ENCODE measurements around the gene TYW1B.
"Not testable (repeated sequence)": the region's sequence is repeated elsewhere in the genome, so short reads cannot be mapped to it uniquely, and the experiment has no call there.

Gene TYW1B, protein sequence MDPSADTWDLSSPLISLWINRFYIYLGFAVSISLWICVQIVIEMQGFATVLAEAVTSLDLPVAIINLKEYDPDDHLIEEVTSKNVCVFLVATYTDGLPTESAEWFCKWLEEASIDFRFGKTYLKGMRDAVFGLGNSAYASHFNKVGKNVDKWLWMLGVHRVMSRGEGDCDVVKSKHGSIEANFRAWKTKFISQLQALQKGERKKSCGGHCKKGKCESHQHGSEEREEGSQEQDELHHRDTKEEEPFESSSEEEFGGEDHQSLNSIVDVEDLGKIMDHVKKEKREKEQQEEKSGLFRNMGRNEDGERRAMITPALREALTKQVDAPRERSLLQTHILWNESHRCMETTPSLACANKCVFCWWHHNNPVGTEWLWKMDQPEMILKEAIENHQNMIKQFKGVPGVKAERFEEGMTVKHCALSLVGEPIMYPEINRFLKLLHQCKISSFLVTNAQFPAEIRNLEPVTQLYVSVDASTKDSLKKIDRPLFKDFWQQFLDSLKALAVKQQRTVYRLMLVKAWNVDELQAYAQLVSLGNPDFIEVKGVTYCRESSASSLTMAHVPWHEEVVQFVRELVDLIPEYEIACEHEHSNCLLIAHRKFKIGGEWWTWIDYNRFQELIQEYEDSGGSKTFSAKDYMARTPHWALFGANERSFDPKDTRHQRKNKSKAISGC

DNA sequence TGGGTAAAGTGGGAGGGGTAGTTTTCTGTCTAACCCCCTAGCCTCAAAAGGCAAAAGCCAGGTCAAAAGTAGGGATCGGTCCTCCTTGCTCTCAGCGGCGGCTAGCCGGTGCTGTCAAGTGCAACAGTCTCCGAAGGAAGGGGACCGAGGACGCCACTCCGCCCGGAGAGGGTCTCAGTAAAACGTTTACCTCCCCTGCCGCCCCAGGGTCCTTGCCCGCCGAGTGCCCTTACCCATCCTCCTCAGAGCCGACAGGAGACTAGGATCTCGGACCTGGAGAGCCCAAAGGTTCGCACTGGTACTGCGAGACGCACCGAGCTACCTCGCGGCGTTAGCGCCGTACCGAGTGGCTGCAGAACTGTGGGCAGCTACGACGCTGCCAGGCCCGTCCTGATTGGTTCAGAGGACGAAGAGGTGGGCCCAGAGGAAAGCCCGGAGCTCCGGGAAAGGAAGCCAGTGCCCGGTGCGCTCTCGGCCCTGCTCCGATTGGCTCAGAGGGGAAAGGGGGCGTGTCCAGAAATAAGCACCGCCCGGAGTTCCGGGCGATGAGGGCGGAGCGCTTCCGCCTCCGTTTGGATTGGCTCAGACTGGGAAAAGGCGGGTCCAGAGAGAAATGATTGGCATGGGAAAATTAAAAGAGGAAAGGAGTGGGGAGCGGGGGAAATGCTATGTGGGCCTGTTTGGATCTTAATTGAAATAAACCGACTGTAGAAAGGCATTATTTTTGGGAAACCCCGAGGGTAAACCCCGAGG, at the start of gene TYW1B:
Gene TYW1B, minus strand, starts transcription at position 362 of the 753 bp plus-strand sequence. Its CDS starts 125 bp downstream, at position 237.
- DNase-seq: peak; percentile 94

DNA sequence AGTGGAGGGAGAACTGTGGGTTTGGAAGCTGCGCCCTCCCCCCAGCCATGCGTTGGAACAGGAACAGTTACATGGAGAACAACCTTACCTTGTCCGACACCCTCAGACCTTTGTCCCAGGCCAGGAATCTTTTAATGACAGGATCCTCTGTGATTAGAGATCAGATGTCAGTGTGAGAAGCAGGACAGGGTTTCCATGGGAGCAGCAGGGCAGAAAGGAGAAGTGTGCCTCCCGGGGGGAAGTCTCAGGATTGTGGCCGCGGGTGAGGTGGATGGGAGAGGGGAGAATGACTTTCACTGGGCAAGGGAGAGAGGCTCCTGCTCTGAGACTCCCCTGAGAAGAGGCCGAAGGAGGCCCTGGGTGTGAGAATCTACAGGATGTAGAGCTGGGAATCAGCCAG, 39.6 kb upstream of the TYW1B start:
- DNase-seq: not testable (repeated sequence)

DNA sequence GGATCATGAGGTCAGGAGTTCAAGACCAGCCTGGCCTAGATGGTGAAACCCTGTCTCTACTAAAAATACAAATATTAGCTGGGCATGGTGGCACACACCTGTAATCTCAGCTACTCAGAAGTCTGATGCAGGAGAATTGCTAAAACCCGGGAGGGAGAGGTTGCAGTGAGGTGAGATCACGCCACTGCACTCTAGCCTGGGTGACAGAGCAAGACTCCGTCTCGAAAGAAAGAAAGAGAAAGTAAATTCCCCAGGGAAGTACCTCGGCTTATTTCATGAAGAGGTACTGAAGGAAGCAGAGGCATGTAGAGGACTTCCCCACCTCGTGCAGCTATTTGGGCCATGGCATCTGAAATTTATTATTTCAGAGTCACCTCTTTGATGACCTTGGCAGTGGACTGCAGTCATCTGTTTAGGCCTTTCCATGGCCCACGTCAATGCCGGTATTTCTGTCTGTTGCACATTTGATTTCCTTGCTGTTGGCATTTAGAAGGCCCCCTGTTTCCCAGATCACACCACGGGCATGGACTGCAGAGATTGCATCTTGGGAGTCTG, 30.9 kb upstream of the TYW1B start:
- not testable (repeated sequence) for DNase-seq

DNA sequence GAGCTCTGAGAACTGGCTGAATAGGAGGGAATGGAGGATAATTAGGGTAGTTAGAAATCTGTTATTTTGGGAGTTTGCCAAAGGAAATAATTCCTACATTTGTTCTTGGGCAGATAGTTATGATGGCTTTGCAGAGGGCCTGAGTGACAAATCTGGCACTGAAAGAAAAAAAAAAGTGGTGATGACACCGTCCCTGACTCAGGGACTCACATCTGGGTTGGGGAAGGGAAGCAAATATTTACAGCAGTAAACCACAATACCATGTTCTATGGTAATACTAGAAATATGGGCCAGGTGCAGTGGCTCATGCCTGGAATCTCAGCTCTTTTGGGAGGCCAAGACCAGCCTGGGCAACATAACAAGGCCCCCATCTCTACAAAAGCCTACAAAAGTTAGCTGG, 29.9 kb upstream of the TYW1B start:
- not testable (repeated sequence) for DNase-seq

DNA sequence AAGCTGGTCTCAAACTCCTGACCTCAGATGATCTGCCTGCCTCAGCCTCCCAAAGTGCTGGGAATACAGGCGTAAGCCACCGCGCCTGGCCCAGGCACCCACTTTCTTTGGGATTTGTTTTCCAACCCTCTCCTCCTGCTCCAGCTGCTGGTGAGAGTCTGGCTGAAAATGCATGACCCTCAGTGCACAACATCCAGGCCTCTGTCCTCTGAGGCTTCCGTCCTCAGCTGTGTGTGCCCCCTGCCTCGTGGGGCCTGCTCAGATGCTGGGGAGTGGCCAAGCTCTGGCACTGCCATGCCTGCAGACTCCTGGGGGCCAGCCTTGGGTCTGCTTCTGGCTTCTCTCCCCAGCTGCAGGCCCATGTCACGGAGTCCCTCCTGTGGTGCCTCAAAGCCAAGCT, 27.3 kb upstream of the TYW1B start:
- DNase-seq: not testable (repeated sequence)

DNA sequence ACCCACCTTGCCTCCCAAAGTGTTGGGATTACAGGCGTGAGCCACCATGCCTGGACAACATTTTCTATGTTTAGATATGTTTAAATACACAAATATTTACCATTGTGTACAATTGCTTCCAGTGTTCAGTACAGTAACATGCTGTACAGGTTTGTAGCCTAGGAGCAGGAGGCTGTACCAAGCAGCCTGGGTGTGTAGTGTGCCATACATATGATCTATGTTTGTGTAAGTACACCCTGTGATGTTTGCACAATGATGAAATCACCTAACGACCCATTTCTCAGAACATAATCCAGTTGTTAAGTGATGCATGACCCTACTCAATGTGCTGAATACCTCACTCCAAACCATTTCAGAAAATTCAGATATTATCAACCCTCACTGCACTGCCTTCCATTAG, 24.9 kb upstream of the TYW1B start:
- DNase-seq: not testable (repeated sequence)

DNA sequence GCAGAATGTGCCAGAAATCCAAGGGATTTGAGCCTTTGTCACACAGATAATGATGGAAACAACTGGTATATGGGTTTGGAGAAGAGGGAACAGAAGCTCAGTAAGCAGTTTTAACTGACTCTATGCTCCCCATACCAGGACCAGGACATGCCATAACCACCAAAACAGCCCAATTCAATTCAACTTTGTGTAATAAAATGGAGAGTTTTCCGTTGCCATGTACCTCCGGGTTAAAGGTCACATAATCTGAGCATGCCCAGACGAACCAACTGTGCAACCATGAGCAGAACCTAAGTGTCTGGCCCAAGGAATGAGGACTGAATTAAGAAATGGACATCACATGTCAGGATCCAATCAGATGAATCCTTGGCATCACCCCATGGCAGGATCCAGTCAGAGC, 22.7 kb upstream of the TYW1B start:
- not testable (repeated sequence) for DNase-seq

DNA sequence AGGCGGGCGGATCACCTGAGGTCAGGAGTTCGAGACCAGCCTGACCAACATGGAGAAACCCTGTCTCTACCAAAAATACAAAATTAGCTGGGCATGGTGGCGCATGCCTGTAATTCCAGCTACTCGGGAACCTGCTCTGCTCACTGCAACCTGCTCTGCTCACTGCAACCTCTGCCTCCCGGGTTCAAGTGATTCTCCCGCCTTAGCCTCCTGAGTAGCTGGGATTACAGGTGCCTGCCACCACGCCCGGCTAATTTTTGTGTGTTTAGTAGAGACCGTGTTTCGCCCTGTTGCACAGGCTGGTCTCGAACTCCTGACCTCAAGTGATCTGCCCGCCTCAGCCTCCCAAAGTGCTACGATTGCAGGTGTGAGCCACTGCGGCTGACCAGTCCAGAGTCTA, 16.1 kb upstream of the TYW1B start:
- not testable (repeated sequence) for DNase-seq

DNA sequence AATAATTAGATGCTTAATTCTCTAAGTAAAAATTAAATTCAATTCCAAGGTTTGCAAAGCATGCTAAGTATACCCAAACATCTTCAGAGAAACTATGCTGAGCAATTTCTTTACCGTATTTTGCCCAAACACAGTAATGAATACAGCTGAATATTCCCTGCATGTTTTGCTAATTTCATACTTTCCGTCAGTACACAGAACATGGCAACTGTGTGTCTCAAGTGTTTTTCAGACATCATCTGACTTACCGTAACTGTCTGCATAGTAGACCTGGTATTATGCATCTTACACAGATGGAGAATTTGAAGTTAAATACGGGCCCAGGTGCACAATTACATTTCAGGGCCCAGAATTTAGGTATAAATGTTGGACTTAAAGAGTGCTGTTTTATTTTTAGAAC, 15.2 kb upstream of the TYW1B start:
- DNase-seq: not testable (repeated sequence)

DNA sequence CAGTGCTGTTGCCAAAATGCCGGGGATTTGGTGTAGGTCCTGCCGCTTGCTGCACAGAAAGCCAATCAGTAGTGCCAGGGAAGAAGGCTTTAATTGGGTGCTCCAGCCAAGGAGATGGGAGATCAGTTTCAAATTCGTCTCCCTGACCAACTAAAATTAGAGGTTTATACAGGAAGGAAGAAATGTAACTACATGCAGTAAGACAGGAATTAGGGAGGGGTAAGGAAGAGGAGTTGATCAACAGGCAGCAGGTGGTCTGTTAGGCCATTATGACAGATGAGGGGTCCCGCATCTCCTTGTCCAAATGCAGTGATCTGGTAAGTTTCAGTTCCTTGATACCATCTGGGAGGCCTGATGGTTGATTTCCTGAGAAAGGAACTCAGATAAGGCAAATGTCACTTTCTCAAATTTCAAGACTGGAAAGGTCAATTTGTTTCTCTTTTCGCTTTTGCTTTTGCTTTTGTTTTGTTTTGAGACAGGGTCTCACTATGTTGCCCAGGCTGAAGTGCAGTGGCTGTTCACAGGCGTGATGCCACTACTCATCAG, 13.0 kb upstream of the TYW1B start:
- not testable (repeated sequence) for DNase-seq

DNA sequence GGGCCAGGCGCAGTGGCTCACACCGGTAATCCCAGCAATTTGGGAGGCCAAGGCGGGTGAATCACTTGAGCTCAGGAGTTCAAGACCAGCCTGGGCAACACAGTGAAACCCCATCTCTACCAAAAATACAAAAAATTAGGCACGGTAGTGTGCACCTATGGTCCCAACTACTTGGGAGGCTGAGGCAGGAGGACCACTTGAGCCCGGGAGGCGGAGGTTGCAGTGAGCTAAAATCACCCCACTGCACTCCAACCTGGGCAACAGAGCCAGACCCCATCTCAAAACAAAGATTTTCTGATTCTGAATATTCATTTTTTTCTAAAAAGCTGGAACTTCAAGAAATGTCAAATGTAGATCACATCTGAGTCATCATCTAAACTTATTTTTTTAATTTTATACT, 10.3 kb upstream of the TYW1B start:
- DNase-seq: not testable (repeated sequence)

DNA sequence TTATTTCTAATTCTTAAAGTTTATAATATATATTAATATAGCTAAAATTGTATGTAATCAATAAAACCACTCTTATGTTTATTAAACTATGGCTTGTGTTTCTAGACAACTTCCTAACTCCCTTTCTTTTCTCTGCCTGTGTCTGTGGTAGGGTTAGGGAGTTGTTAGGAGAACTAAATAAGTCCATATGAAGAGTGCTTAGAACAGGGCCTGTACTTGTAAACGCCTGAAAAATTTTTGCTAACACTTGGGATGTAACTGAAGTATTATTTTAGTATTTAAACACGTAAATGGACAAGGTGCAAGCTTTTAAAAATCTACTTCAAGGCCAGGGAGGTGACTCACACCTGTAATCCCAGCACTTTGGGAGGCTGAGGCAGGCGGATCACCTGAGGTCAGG, 9.3 kb upstream of the TYW1B start:
- DNase-seq: not testable (repeated sequence)

DNA sequence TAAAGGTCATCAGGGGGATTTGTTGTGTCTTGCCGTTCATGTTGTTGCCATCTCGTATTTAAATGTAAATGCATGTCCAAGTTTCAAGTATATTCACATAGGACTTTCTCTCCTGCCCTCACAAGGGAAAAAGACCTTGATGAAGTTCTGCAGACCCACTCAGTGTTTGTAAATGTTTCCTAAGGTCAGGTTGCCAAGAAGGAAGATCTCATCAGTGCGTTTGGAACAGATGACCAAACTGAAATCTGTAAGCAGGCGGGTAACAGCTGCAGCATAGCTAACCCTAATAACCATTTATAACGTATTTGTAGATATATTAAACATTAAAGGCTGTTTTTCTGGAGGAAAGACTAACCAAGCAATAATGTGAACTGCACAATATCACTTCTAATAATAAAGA, 2.6 kb upstream of the TYW1B start:
- DNase-seq: not testable (repeated sequence)

DNA sequence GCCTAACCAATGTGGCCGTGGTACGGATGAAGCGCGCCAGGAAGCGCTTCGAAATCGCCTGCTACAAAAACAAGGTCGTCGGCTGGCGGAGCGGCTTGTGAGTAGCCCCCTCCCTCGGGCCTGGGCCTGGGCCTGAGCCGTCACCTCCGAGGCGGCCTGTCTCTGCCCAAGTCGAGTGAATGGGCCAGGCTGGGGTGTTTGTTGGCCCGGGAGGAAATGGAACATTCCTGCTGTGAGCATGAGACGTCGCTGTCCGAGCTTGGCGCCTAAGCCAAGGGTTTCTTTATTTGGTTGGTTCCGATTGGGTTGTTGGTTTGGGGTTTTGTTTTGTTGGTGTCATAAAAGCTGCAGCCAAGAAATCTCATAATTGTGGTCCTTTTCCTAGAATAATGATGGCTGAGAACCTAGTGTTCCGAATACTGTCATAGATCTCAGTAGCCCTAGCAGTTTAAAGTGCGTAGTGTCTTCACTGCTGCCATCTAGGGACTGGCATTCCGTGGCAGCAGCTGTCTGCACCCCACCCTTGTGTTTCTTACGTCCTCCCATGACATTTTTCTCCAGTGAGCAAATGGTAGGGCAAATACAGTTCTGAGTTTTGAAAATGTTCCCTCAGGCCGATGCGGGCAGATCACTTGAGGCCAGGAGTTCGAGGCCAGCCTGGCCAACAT, 1.8 kb upstream of the TYW1B start:
- DNase-seq: peak; percentile 34

DNA sequence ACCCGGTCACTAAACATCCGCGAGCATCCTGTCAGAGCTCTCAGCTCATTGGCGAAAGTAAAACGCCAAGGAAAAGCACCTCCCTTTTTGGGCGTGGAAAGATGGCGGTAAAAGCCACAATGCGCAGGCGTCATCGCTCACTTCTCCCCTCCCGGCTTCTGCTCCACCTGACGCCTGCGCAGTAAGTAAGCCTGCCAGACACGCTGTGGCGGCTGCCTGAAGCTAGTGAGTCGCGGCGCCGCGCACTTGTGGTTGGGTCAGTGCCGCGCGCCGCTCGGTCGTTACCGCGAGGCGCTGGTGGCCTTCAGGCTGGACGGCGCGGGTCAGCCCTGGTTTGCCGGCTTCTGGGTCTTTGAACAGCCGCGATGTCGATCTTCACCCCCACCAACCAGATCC, 1.3 kb upstream of the TYW1B start:
- peak; percentile 94 for DNase-seq

DNA sequence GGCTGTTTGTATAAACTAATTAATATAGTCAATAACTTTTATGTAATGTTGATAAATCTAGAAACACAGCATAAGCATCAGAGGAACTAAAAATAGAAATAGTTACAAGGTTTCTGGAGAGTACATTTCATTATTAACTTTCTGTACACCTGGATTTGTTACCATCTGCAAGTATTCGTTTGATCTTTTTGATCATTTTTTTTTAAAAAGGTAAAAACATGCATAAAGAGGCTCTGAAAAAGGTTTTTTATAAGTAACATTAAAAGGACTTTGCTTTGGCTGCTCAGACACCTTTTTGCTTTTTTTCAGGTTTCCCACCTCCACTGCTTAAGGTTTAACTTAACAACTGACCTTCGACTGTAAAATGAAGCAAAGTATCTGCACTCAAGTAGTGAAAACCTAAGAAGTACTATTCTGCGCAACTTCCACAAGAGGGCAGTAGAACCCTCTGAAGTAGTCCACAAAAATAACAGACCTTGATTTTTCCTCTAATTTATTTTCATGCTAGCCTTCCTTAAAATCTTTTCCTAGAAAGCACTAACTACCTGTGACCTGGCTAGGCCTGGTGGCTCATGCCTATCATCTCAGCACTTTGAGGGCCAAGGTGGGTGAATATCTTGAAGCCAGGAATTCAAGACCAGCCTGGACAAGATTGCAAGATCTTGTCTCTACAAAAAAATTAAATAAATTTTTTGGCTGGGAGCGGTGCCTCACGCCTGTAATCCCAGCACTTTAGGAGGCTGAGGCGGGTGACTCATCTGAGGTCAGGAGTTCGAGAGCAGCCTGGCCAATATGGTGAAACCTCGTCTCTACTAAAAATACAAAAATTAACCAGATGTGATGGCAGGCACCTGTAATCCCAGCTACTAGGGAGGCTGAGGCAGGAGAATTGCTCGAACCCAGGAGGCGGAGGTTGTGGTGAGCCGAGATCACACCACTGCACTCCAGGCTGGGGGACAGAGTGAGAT, 4.0 kb downstream of the TYW1B start:
- not testable (repeated sequence) for DNase-seq

DNA sequence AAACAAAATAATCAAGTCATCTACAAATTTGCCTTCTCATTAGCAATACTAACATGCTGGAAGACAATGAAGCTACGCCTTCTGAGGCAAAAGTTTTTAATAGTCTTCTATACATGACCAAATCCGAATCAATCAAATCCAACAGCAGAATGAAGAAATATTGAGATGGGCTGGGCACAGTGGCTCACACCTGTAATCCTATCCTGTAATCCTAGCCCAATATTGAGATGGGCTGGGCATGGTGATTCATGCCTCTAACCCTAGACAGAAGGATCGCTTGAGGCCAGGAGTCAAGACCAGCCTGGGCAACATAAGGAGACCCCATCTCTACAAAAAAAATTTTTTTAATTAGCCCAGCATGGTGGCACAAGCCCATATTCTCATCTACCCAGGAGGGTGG, 5.5 kb downstream of the TYW1B start:
- DNase-seq: not testable (repeated sequence)

DNA sequence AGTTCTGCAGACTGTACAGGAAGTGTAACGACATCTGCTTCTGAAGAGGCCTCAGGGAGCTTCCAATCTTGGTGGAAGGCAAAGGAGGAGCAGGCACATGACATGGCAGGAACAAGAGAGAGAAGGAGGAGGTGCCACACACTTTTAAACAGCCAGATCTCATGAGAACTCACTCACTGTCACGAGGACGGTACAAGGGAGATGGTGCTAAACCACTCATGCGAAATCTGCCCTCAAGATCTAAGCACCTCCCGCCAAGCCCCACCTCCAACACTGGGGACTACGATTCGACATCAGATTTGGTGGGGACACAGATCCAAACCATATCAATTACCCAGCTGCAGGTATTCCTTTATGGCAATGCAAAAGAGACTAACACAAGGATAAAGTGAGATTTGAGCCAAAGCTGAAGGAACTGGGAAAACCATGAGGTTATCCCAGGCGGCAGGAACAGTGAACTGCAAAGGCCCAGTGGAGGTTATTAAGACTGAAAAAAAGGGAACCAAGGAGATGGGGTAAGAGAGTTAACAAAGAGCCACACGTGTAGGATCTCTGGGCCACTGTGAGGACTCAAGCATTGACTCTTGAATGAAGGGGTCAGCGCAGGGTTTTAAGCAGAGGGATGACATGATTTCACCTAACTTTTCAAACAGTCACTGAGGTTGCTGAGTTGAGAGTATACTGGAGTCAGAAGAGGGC, 9.2 kb downstream of the TYW1B start:
- not testable (repeated sequence) for DNase-seq

DNA sequence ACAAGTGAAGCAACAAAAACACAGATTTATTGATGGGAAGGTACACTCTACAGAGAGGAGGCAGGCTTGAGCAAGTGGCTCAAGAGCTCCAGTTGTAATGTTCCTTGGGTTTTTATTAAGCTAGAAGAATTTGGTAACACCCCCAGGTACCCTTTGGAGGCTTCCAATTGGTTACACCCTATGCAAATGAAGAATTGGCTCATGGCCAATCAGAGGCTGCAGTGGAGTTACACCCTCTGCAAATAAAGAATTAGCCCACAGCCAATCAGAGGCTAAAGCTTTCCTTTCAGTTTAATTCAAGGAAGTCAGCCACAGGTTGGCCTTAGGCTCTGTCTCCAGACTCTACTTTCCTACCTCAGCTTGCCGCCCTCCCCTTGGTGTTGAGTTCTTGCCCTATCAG, 10.3 kb downstream of the TYW1B start:
- not testable (repeated sequence) for DNase-seq
